HG03175 (cell line): ENCODE results near the gene OSGIN1.
"Not testable (repeated sequence)": the region's sequence is repeated elsewhere in the genome, so short reads cannot be mapped to it uniquely, and the experiment has no call there.

Experiments
- ATAC-seq: cut with Tn5 transposase; IDR thresholded peaks from one replicate; pipeline ENCODE4 v1.9.1; 2021; ENCODE audit warnings: mild to moderate bottlenecking, moderate library complexity; ENCODE audit not compliant: unreplicated experiment

OSGIN1 gene

GRCh38 chr16:83940119-83940518, 12.9 kb upstream of the OSGIN1 start:
- no peak for ATAC-seq

DNA sequence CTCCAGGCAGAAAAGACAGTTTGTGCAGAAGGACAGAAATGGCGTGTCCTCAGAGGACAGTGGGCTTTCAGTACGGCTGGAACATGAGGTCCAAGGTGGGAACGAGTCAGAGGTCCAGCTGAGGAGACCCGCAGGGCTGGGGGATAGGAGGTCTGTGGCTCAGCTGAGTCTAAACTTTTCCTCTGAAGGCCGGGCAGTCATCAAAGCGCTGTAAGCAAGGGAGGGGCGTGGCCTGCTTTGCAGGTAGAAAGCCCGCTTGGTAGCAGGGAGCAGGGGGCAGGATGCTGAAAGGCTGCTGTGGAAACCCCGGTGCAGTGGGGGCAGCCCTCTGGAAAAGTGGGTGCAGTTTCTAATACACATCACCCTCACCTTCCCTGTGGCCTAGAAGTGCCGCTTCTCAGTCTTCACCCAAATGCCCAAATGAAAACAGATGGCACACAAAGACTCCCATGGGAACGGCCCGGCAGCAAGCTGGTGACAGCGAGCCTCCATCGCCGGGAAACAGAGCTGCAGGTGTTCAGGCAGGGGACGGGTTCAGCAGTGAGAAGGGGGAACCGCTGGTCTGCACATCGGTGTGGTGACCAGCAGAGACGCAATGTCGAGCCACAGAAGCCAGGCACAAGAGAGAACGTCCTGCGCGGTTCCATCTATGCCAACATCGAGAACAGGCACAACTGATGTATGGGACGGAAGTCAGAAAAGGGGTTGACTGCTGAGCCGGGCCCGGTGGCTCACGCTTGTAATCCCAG, 12.2 kb upstream of the OSGIN1 start:
- no peak for ATAC-seq

DNA sequence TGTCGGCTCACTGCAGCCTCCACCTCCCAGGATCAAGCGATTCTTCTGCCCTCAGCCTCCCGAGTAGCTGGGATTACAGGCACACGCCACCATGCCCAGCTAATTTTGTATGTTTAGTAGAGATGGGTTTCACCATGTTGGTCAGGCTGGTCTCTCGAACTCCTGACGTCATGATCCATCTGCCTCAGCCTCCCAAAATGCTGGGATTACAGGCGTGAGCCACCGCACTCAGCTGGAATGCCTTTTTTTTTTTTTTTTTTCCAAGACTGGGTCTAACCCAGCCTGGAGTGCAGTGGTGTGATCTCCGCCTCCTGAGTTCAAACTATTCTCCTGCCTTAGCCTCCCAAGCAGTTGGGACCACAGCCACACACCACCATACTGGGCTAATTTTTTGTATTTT, 11.5 kb upstream of the OSGIN1 start:
- not testable (repeated sequence) for ATAC-seq

GRCh38 chr16:83942074-83942473, 11.0 kb upstream of the OSGIN1 start:
- no peak for ATAC-seq

DNA sequence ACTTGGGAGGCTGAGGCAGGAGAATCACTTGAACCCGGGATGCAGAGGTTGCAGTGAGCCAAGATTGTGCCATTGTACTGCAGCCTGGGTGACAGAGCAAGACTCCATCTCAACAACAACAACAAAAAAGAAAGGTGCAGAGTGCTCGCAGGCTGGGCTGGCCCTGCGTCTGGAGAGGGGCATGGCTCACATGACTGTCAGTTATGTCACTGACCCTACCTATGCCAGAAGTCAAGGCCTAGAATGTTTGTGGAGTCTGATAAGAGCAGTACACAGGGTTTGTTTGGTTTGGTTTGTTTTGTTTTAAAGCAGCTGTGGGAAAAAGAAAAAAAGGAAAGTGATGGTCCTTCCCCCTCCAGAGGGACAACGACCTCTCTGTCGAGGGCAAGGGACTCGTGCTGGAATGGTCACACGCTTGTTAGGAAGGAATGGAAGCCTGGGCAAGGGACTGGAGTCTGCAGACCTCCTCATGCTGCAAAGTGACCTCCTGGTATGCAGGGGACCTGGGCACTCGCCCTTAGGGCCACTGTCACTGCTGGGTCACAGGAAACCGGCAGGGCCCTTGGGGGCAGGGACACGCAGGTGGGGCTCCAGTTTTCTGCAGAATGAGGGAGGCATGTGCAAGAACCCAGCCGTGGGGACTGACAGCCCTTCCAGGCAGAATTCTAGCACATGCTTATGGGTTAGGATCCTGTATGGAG, 10.1 kb upstream of the OSGIN1 start:
- ATAC-seq: no peak

GRCh38 chr16:83943516-83944050, 9.5 kb upstream of the OSGIN1 start:
- ATAC-seq: no peak

GRCh38 chr16:83945587-83945986, 7.5 kb upstream of the OSGIN1 start:
- no peak for ATAC-seq

- ATAC-seq: no peak
These were observed 6.8 kb upstream of the OSGIN1 start for GRCh38 chr16:83946154-83946780.

GRCh38 chr16:83946781-83947566, 6.1 kb upstream of the OSGIN1 start:
- no peak for ATAC-seq

- no peak for ATAC-seq
These were observed 5.3 kb upstream of the OSGIN1 start for GRCh38 chr16:83947642-83948234.

DNA sequence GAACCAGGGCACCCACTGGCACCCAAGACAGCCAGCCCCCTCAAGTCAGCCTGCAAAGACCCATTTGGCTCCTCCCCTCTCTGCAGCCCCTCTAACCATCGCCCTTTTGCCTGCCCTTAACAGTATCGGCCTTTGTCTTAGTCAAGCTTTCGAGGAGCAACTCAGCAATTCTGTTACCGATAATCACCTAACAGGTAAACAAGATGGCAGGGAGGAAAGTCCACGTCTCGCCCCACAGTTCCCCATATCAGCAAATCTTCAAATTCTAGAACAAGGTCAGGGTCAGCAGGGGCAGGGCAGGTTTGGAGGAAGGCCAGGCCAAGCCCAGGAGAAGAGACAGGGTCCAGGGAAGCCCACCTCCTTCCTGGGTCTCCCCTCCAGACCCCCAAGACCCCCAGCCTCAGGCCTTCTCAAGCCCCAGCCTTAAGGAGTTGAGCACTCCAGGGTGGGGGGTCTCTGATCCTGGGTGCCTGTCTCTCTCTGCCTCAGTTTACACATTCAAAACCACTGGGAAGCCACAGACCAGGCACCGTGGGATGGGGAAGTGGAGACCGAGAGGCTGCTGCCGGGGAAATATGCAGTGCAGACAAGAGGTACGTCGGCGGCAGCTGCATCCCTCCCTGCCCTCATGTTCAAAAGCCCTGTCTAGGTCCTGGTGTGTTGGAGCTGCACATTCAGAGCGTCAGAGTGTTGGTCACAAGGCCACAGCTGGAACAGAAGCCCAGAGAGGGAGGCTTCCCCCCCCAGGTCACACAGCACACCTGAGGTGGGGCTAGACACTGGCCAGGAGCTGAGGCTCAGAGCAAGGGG, 3.9 kb upstream of the OSGIN1 start:
- no peak for ATAC-seq

GRCh38 chr16:83949724-83950001, 3.4 kb upstream of the OSGIN1 start:
- no peak for ATAC-seq

- not testable (repeated sequence) for ATAC-seq
These were observed 2.1 kb upstream of the OSGIN1 start for GRCh38 chr16:83950862-83951399.

DNA sequence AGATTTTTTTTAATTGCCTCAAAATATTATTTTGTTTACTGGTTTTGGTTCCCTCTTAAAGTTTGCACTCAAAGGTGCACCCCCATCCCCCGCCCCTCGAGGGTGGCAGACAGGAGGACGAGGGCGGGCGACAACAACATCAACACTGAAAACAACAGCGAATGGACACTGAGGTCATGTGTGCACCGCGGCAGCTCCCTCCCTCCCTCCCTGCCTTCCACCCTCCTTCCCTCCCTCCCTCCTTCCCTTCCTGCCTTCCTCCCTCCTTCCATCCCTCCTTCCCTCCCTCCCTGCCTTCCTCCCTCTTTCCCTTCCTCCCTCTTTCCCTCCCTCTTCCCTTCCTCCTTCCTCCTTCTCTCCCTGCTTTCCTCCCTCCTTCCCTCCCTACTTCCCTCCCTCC, 1.5 kb upstream of the OSGIN1 start:
- no peak for ATAC-seq

- ATAC-seq: no peak
These were observed 477 bp upstream of the OSGIN1 start for GRCh38 chr16:83952587-83952939.

DNA sequence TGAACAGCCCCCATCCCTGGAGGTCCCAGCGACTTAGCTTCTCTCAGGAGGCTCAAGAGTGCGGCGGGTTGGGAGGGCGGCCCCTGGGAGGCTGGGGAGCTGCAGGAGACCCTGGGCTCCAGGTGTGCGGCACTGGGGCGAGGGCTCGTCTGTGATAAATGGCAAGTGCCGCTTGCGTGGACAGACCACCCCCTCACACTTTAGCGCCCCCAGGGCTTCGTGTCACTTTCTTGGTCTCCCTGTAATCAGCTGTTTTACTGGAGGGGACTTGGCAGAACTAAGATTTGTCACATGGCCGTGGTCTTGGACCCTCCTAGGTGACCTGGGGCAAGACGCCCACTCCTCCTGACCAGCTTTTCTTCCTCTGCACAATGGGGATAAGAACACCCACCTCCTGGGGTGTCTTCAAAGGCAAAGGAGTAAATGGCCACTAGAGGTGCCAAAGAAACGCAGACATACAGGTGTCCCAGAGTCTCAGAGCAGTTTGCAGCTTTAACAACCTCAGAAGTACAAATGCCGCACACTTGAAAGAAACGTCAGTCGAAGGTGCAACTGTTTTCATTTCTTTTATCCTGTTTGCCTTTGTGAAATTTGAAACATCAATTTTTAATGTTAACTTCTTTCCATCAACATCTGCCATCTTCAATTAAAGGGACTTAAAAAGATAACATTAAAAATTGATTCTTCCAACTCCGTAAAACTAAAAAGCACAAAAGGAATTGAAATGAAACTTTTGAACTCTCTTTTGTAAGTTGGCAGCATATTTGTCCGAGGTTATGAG, 946 bp downstream of the OSGIN1 start:
- ATAC-seq: no peak

- ATAC-seq: no peak
These were observed 1.6 kb downstream of the OSGIN1 start for GRCh38 chr16:83954577-83955016.

GRCh38 chr16:83955218-83956130, 2.4 kb downstream of the OSGIN1 start:
- no peak for ATAC-seq
